ENCODE measurements around the gene SLC4A9. TPM values are rescaled to one million over a fixed set of nuclear protein-coding genes. Genes with fewer than 3 reads are reported as not detected.

SLC4A9 gene
- total RNA-seq, 4 donors from 2014 or later = 0.12 TPM; not detected in 3

DNA sequence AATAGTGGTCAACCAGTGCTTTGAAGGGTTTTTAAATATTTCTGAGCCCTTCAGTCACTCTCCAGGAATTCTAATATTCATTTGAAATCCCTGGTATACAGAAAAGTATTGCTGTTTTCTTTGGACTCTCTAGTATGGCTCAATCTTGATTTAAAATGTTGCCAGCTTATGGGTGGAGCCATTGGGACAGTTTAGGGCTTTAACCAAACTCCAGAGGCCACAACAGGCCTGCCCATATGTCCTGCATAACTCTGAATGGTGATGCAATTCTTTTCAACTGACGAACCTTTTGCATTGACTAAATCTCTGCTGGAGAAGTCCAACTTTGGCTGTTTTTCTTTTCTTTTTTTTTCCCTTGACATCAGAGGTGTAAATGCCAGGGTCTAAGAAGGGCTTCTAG, 31.3 kb downstream of the SLC4A9 start:
- Histone ChIP-seq H3K4me3 (no peak overlapping the region), H3K9me3 (no peaks in the 10 kb centered on the region), H3K36me3 (no peaks in the 10 kb centered on the region), H3K27me3 (no peaks in the 10 kb centered on the region), H3K27ac (no peak overlapping the region), H3K4me1 (no peaks in the 10 kb centered on the region)
- intact Hi-C loops (cut with DNase I; ENCODE audit: low total_unique reads) = no loop called here
- no peak for DNase-seq
- TF ChIP-seq, protein P1, sequence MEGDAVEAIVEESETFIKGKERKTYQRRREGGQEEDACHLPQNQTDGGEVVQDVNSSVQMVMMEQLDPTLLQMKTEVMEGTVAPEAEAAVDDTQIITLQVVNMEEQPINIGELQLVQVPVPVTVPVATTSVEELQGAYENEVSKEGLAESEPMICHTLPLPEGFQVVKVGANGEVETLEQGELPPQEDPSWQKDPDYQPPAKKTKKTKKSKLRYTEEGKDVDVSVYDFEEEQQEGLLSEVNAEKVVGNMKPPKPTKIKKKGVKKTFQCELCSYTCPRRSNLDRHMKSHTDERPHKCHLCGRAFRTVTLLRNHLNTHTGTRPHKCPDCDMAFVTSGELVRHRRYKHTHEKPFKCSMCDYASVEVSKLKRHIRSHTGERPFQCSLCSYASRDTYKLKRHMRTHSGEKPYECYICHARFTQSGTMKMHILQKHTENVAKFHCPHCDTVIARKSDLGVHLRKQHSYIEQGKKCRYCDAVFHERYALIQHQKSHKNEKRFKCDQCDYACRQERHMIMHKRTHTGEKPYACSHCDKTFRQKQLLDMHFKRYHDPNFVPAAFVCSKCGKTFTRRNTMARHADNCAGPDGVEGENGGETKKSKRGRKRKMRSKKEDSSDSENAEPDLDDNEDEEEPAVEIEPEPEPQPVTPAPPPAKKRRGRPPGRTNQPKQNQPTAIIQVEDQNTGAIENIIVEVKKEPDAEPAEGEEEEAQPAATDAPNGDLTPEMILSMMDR (IDR thresholded peaks at IDR 0.05) = no peak
- TF ChIP-seq POLR2A (IDR thresholded peaks at IDR 0.05) = no peak

DNA sequence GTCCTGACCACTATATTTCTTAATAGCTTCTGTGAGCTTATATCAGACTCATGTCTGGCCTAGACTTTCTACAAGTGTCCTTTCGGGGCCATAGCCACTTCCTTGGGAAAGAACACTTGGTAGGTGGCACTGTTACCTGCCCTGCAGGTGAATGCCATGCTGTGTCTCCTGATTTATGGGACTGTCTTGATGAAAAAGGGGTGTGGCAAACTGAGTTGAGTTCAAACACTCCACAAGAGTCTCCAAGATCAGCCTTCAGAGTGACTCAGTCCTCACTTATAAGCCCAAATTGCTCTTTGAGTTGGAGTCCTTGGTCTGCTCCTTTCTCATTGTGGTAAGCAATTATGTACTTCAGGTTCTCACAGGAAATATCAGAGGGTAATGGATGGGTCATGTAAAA, 31.7 kb downstream of the SLC4A9 start:
- TF ChIP-seq, protein P1 (IDR thresholded peaks at IDR 0.05) = no peak
- TF ChIP-seq POLR2A (IDR thresholded peaks at IDR 0.05) = no peak
- no peaks in the 10 kb centered on the region for H3K36me3 ChIP-seq

DNA sequence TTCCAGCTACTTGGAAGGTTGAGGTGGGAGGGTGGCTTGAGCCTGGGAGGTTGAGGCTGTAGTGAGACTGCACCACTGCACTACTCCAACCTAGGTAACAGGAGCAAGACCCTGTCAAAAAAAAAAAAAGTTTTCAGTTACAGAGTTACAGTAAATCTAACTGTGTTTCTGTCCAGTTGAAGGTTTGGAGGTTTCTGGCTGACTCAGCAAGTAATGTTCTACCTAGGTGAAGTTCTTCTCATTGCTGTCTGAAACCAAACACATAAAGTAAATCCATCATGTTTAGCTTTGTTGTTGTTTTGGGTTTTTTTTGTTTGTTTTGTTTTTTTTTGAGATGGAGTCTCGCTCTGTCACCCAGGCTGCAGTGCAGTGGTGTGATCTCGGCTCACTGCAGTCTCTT, 33.7 kb downstream of the SLC4A9 start:
- no peak for TF ChIP-seq POLR2A (IDR thresholded peaks at IDR 0.05)
- TF ChIP-seq, protein P1 (IDR thresholded peaks at IDR 0.05) = no peak
- Histone ChIP-seq H3K27ac (no peak overlapping the region), H3K9me3 (no peaks in the 10 kb centered on the region)

More for the DNA sequence above, 31.7 kb downstream of the SLC4A9 start:
- Histone ChIP-seq H3K27me3 (no peaks in the 10 kb centered on the region), H3K27ac (no peak overlapping the region), H3K4me3 (no peak overlapping the region), H3K4me1 (no peaks in the 10 kb centered on the region), H3K9me3 (no peaks in the 10 kb centered on the region)
- no peak for DNase-seq
- intact Hi-C loops (cut with DNase I; ENCODE audit: low total_unique reads) = no loop called here

DNA sequence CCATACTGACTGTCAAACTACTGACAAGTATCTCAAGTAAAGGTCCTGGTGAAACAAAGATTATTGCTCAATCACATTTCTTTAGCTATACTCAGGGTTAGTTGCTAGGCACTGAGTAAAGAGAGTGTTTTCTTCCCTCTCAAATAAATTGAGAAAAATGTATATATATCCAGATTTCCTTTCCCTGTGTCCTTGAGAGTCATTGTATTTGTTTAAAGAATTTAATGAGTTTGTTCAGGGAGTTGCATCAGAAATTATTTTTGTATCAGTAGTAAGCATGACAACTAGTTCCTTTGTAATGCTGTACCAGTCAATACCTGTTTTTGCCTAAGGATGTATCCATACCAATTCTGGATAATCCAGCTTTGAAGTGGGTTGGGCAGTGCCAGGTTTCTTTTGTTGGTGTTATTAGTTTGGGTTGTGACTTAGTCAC, 38.4 kb downstream of the SLC4A9 start:
- DNase-seq = no peak
- H3K9me3 ChIP-seq = no peaks in the 10 kb centered on the region
- H3K27ac ChIP-seq = no peak overlapping the region
- no peaks in the 10 kb centered on the region for H3K27me3 ChIP-seq
- no peaks in the 10 kb centered on the region for H3K36me3 ChIP-seq
- no peak for TF ChIP-seq POLR2A (IDR thresholded peaks at IDR 0.05)
- TF ChIP-seq, protein P1 (IDR thresholded peaks at IDR 0.05) = no peak
- peaks cover 3 to 5% of the 10 kb centered on the region in 2 donors for H3K4me1 ChIP-seq
- intact Hi-C loops (cut with DNase I; ENCODE audit: low total_unique reads) = no loop called here
- no peak overlapping the region for H3K4me3 ChIP-seq

More for the DNA sequence above, 33.7 kb downstream of the SLC4A9 start:
- Histone ChIP-seq H3K36me3 (no peaks in the 10 kb centered on the region), H3K4me3 (no peak overlapping the region), H3K4me1 (no peaks in the 10 kb centered on the region), H3K27me3 (no peaks in the 10 kb centered on the region)
- no peak for DNase-seq
- intact Hi-C loops (cut with DNase I; ENCODE audit: low total_unique reads) = no loop called here

DNA sequence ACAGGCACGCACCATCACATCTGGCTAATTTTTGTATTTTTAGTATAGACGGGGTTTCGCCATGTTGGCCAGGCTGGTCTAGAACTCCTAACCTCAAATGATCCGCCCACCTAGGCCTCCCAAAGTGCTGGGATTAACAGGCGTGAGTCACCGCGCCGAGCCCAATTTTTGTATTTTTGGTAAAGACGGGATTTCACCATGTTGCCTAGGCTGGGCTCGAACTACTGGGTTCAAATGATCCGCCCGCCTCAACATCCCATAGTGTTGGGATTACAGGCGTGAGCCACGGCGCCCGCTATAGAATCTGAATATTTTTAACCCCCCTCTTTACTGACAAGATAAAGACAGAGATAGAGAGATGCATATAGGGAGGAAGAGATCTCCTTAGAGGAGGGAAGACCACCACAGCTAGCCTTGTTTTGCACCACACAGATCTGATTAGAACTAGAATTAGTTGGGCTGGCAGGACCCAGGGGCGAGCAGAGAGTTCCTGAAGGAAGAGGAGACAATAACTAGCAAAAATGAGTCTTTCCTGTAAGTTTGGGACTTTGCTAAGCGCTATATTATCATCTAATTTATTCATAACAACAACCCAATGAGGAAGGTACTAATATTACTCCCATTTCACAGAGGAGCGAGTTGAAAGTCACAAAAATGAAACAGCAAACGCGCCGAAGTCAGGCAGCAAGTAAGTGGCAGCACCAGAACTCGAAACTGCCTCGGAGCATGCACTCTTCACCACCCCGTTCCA, 40.2 kb downstream of the SLC4A9 start:
- TF ChIP-seq POLR2A (IDR thresholded peaks at IDR 0.05) = no peak
- TF ChIP-seq, protein P1 (IDR thresholded peaks at IDR 0.05) = no peak
- Histone ChIP-seq H3K36me3 (no peaks in the 10 kb centered on the region), H3K9me3 (no peaks in the 10 kb centered on the region), H3K4me1 (peaks cover 11 to 14% of the 10 kb centered on the region in 2 donors), H3K27me3 (no peaks in the 10 kb centered on the region), H3K4me3 (peak overlapping the region; percentile 77 to 81), H3K27ac (peak overlapping the region; percentile 93 to 96)
- DNase-seq = no peak
- intact Hi-C loops (cut with DNase I; ENCODE audit: low total_unique reads) = no loop called here
